ENCODE data around the gene CPSF7.
A peak's percentile ranks its signal among the peaks of the same experiment; 100 is the strongest.
"Not testable (repeated sequence)": the region's sequence is repeated elsewhere in the genome, so short reads cannot be mapped to it uniquely, and the experiment has no call there.

The CPSF7 gene, protein sequence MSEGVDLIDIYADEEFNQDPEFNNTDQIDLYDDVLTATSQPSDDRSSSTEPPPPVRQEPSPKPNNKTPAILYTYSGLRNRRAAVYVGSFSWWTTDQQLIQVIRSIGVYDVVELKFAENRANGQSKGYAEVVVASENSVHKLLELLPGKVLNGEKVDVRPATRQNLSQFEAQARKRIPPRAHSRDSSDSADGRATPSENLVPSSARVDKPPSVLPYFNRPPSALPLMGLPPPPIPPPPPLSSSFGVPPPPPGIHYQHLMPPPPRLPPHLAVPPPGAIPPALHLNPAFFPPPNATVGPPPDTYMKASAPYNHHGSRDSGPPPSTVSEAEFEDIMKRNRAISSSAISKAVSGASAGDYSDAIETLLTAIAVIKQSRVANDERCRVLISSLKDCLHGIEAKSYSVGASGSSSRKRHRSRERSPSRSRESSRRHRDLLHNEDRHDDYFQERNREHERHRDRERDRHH

GRCh38 chr11:61429691-61430582, at the start of gene CPSF7, which contains the start of gene SDHAF2:
Gene CPSF7, minus strand, starts transcription at chr11:61429975. Its CDS starts 740 bp downstream, at chr11:61429235.
Gene SDHAF2, plus strand, starts transcription at chr11:61430124. Its CDS starts 23 bp downstream, at chr11:61430147.
- peak; percentile 99 for DNase-seq

- DNase-seq = peak; percentile 56
Measured at GRCh38 chr11:61477727-61478148, 48.0 kb upstream of the CPSF7 start.

DNA sequence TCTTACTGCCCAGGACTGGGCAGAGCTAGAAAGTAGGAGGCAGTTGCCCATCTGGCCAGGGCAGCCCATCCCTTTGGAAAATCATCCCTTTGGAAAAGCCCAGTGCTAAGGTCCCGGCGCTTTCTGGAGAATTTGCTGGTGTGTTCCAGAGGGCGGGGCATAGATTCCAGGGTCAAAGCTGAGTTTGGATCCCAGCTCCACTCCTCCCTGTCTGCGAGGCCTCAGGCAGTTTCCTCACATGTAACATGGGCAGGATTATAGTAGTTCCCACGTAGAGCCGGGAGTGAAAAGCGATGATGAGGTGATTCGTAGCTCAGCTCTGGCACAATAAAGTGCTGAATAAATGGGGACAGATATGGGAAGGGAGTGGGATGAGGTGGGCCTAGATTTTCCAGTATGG, 47.4 kb upstream of the CPSF7 start:
- no peak for DNase-seq

DNA sequence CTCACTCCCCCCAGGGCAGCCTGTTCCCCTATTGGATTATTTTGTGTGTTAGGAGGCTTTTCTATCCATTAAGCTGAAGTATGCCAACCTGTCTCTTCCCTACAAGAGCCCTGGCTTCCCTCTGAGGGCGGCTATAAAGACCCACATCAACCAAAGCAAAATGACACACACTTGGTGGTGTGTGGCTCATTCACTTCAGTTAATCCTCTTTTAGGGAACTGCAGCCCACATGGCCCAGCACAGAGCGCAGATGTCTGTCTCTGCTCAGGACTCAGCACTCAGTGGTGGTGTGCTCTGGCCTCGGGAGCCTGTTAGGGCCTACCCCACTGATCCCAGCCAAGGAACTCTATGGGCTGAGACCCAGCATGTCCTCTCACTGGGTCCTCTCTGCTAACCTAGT, 46.6 kb upstream of the CPSF7 start:
- DNase-seq = no peak

DNA sequence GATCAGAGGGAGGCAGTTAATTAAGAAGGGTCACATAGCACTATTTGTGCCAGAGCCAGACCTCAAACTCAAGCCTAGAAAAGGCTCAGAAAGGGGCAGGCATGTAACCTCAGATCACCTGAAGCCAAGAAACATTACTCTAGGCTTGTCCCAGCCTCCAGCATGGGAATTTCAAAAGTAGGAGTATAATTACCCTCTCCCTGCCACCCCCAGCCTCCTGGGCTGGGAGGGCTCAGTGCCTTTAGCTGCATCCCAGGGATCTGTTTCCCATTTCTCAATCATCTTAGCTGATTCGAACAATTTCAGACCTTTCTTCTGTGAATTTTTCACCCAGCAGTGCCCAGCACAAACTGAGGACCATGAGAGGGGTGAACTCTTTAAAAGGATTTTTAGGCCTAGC, 45.7 kb upstream of the CPSF7 start:
- DNase-seq = no peak

GRCh38 chr11:61474013-61474643, 44.4 kb upstream of the CPSF7 start:
- no peak for DNase-seq

DNA sequence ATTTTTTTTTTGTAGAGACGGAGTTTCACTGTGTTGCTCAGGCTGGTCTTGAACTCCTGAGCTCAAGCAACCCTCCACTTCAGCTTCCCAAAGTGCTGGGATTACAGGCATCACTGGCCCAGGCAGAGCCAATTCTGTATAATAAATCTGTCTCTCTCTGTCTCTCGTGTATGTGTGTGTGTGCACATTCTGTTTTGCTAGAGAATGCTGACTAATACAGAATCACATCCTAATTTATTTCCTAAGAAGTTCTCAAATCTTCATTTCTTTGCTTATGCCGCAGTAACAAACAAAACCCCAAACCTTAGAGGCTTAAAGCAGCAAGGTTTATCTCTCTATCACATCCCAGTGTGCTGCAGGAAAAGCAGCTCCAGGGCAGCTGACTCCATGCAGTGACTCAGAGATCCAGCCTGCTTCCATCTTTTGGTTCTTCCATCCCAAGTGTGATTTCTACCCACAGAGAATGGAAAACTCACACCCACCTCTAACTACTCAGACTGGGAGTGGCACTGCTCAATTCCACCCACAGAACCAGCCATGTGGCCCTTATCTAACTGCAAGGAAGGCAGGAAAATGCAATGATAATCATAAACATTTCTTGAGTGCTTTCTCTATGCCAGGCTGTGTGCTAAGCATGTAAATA, 43.7 kb upstream of the CPSF7 start:
- no peak for DNase-seq

- DNase-seq = no peak
Measured at GRCh38 chr11:61472868-61473267, 43.1 kb upstream of the CPSF7 start.

- no peak for DNase-seq
Measured at GRCh38 chr11:61472282-61472681, 42.5 kb upstream of the CPSF7 start.

DNA sequence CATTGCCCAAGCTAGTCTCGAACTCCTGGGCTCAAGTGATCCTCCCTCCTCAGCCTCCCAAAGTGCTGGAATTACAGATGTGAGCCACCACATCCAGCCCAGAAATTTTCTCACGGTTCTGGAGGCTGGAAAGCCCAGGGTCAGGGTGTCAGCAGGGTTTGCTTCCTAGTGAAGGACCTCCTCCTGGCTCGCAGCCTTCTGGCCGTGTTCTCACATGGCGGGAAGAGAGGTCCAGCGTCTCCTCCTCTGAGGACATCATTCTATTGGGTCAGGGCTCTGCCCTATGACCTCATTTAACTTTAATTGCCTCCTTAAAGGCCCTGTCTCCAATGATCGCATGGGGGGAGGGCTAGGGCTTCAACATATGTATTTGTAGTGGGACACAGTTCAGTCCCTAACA, 38.2 kb upstream of the CPSF7 start:
- no peak for DNase-seq

GRCh38 chr11:61467602-61468001, 37.8 kb upstream of the CPSF7 start:
- DNase-seq = not testable (repeated sequence)

DNA sequence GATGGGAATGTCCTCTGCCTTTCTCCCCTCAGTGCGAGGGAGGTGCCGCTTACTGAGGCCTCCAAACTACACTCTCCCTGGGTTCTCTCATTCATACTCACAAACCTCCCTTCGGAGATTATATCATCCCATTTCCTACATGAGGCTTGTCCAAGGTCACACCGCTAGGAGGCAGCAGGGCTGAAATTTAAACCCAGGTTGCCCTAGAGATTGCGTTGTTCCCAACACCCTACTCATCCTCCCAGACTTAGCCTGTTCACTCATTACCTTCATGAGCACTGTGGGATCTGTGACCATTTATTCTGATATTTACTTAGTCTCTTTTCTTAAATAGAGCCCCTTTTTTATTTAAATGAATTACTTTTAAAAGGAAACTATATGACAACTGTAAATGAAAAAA, 31.2 kb upstream of the CPSF7 start:
- DNase-seq = no peak

- no peak for DNase-seq
Measured at GRCh38 chr11:61460474-61460881, 30.7 kb upstream of the CPSF7 start.

GRCh38 chr11:61454520-61454919, 24.7 kb upstream of the CPSF7 start:
- DNase-seq = no peak

GRCh38 chr11:61453695-61454094, 23.9 kb upstream of the CPSF7 start:
- DNase-seq = no peak

DNA sequence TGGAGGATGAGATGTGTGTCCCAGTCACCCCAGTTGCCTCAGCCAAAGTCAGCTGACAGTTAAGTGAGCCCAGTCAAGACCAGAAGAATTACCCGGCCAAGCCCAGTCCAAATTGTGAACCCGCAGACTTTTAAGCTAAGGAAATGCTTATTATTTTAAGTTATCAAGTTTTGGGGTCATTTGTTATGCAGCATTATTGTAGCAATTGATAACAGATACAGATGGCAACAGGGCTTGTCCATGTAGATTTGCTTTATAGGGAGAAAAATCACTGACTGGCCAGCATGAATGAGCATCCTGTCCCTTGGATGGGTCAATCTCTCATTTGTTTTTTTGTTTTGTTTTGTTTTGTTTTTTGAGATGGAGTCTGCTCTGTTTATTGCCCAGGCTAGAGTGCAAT, 23.1 kb upstream of the CPSF7 start:
- no peak for DNase-seq

GRCh38 chr11:61448552-61448927, 18.8 kb upstream of the CPSF7 start:
- DNase-seq = no peak

DNA sequence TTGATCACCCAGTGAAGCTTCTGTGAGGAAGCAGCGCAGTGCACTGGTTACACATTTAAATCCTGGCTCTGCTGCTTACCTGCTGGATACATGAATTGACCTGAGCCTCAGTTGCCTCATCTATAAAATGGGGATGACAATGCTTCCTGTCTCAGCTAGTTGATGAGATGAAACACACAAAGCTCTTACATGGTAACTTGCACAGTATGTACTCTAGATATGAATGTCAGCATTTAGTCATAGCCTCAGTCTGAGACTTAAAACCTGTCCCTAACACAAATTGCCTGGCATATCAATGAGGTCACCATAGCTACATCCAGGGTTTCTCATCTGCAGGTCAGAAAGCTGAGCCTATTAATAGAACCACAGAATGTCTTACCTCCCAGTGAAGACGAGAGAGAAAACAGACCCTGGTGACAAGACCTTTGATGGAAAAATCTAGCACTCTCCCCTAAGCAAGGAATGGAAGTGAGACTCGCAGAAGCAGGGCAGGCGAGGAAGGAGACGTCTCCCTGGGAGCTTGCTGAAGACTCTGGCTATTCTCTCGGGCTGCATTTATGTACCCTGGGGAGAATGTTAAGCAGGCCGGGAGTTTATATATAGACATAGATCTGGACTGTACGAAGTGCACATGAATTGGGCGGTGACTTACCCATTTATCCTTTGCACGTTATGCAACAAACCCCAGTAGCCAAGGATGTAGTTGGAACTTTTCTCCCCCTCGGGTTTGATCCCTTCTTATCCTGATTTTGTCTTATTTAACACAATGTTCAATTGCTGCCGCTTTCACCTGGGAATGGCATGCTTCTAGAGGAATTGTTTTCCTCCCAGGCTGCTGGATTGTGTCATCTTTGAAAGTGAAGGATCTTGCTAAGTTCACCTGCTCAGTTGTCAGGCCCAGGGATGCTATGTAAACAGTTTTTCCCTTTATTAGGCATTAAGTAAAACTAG, 18.1 kb upstream of the CPSF7 start:
- peak; percentile 75 for DNase-seq

DNA sequence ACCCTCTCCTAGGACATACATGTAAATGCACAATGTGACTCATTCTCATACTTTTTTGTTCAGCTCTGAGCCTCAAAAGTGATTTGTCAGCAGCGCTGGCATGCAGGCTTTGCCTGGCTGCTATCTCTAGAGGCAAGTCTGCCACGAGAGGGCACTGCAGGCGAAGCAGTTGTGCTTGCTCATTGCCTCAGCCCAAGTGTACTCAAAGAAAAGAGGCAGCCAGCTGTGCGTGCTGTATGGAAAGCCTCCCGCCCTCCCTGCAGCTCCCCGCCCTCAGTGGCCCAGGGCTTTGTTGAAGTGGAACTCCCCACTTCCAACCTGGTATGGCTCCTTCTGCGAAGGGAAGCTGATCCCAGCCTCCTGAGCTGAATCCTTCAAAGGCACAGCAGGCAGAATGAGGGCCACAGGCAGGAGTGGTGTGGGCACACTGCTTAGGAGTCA, 16.5 kb upstream of the CPSF7 start:
- peak; percentile 91 for DNase-seq

GRCh38 chr11:61445516-61445915, 15.7 kb upstream of the CPSF7 start:
- DNase-seq = no peak

DNA sequence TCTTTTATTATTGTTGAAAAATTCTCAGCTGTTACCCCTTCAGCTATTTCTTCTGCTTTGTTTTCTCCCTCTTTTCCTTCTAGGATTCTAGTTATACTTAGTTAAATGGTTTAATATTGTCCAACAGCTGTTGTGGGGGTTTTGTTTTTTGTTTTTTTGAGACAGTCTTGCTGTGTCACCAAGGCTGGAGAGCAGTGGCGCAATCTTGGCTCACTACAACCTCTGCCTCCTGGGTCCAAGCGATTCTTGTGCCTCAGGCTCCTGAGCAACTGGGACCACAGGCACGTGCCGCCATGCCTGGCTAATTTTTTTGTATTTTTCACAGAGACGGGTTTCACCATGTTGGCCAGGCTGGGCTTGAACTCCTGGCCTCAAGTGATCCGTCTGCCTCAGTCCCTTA, 12.8 kb upstream of the CPSF7 start:
- no peak for DNase-seq
